ENCODE measurements around the gene ACP7.

ACP7 gene

DNA sequence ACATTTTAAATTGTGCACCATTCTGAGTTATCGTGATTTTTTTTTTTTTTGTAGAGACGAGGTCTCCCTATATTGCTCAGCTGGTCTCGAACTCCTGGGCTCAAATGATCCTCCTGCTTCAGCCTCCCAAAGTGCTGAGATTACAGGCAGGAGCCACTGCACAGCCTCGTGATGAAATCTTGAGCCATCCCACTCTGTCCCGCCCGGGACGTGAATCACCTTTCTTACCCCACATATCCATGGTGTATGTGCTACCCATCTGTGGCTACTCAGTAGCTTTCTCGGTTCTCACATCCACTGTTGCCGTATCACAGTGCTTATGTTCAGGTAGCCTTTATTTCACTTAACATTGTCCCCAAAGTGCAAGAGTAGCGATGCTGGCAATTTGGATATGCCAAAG, 67.9 kb downstream of the ACP7 start:
- no peak for DNase-seq

DNA sequence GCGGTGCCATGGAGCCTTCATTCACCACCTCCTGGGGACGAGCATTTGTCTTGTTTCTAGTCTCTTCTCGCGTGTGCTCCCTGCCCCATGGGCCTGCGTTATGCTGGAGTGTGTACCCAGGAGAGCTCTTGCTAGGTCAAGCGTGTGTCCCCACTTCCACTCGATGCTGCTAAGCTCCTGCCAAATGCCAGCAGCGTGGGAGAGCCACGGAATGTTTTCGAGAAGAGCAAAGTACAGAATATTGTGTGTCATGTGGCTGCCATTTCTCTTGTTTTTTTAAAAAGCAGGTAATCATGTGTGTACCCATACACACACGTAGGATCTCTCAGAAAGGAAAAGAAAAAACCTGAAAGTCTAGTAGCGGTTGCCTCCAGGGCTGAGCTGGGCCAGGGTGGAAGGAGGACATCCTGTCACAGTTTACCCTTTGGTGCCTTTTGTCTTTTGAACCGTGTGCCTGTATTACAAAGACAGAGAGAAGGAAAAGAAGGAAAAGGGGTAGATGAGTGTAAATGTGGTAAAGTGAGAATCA, 70.0 kb downstream of the ACP7 start:
- no peak for DNase-seq

DNA sequence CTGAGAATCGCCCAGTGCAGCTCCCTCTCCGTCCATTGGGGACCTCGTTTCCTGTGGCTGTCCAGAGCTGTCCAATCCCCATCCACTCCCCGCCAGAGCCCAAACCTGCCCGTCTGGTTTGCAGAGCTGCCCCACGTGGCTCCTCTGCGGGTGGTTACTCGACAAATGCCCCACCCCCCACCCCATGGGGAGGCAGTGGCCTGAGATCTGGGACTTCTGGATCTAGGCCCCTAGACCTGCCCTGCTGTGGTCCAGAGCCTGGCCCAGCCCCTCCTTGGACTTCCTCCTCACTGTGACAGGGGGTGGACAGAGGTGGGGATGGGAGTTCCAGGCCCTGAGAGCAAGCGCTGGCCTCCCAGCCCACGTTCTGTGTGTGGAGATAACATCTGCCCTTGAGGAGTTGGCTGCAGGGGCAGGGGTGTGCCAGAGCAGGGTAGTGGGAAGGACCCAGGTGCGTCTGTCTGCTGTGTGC, 70.5 kb downstream of the ACP7 start:
- no peak for DNase-seq

DNA sequence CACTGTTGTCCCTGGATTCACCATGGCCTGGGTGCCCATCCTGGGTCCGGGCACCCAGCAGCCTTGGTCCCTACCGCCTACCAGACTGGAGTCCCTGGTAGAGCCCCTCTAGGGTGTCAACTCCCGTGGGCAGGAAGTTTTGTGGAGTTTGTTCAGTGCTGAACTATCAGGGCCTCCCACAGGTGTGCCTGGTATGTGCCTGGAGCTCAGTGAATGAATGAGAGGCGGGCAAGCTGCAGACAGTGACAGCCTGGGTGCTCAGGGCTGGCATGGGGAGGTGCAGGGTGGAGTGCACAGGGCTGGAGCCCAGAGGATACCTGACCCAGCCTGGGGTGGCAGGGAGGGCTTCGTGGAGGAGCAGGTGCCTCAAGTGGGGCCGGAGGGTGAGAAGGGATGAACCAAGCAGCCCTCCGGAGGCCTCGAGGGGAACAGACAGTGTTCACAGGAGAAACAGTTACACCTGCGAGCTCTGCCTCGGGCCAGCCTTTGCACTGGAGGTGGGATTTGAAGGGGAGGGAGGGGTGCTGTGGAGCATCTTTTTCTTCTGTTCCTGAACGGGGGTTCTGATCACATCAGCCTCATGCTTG, 71.0 kb downstream of the ACP7 start:
- no peak for DNase-seq

DNA sequence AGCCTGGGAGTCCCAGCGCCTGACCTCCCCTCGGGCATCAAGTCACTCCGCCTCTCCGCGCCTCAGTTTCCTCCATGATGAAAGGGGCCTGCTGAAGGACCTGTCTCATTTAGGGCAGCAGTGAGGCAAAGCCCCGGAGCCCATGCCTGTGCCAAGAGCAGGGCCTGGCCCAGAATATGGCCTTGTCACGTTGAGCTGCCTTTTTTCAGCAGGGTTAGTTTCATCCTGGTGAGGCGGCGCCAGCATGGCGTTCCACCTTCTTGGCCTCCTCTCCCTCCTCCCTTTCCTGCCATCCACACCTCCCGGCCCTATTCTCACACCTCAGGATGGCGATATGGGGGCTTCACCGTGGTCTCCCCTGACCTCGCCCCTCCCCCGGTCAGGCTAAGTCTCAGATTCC, 71.6 kb downstream of the ACP7 start:
- DNase-seq, result no peak

DNA sequence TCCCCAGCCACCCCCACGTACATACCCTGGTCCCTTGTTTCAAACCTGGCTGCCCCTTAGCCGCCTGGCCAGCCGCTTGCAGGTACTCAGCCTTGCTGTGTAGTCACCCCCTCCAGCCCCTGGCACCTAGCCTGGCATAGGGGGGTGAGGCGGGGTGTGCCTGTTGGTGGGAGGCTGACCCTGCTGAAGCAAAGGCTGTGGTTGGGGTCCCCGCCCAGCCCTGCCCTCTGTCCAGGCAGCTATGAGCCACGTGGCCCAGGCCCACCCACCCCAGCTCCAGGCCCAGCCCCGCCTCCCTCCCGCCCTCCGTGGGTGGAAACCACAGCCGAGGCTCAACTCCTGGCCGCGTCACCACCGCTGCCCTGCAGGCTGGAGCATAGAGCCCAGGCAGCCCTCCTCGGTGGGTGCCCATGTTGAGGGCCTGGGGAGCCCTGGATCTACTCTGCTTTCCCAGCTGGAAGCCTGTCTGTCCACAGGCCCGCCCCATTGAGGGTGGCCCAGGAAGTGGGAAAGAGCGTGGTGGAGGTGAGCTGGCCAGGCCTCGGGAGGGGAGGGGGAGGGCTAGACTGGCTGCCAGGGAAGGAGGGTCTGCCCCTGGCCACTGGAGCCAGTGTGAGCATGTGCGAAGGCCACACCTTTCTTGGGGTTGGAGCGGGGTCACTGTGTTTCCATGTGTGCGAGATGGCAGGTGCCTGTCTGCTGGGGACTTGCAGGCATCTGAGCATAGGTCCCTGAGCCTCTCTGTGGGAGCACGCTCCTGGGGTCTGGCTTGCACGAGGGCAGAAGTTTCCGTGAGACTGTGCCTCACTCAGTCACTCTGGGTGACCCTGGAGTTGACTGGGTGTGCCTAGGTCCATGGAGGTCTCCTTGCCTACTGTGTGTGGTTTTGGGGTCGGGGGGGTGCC, 72.4 kb downstream of the ACP7 start:
- DNase-seq, result no peak

DNA sequence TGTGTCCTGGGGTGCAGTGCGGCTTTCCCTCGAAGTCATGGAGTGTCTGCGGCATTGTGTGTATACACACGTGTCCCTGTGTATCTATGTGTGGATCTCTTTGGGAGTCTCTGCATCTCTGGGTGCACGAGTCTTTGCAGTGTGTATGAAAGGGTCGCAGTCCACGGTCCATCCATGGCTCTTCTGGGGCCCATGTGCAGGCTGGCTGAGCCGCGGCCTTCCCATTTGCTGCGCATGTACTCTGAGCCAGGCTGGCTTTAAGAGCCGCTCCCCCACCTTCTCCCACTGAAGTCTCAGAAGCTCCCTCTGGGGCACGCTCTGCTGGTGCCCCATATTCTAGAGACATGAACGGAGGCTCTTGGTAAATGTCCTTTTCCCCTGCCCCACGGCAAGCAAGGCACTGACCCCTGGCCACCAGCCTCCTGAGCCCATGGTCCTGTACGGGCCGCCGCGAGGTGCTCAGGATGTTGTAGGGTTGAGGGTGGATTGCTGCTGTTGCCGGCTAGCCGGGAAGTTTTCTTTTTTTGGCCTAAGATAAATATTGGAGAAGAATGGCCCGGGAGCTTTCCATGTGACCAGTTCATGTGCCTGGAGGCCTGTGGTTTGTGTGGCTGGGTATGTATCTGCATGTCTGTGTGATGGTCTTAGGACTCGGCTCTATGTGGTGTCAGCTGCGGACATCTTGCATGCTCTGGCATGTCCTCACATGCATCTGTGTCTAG, 73.3 kb downstream of the ACP7 start:
- no peak for DNase-seq

DNA sequence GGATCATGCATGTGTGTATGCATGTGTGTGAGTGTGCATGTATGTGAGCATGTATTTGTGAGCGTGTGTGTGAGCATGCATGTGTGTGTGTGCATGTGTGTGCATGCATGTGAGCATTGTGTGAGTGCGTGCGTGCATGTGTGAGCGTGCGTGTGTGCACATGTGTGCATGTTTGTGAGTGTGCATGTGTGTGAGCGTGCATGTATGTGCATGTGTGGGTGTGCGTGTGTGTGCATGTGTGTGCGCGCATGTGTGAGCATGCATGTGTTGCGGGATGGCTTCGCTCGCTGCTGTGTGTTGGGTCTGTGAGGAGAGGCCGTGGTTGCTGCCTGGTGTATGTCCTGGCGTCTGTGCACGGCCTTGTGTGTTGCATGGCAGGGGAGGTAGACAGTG, 73.8 kb downstream of the ACP7 start:
- no peak for DNase-seq

DNA sequence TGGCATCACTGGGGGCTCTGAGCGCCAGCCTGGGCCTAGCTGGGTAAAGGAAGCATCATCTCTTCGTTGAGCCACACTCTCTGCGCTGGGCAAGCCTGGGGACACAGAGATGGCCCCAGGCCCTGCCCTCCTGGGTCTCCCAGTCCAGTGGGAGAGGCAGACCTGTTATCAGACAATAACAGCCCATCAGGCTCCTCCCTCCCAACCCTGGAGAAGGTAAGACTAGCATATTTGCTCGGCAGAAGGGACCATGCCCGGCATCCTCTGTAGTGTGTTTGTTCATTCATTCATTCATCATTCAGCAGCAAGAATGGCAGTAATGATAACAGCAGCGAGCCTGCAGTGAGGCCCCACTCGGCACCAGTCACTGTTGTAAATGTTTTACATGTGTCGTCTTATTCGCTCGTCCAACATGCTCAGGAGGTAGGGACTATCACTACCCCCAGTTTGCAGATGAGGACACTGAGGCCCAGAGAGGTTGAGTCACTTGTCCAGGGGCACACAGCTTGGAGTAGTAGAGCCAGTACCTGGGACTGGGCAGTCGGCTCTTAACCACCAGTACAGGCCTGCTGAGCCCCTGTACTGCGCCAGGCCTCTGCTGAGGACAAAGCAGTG, 74.6 kb downstream of the ACP7 start:
- no peak for DNase-seq

DNA sequence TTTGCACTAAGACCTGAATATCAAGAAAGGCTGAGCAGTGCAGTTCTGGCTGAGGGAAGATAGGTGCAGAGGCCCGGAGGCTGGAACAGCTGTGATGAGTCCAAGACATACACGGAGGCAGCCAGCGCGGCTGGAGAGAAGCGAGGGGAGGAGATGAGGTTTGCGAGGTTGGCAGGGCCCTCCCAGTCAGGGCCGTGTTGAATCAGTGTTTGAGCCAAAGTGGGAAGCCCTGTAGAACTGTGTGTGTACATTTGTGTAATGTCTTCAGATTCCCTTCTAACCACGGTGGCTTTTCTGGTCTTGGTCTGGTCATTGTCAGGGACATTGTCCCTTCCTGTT, 76.3 kb downstream of the ACP7 start:
- no peak for DNase-seq
